T-helper 1 cell treated with Interleukin-12 subunit alpha and Interleukin-12 subunit beta and Interleukin-4 antibody, amounts not matched to agents 30 ng/mL and 1 ng/mL, for 36 hours (primary cell): Measurements from ENCODE around the gene VAV2. TPM values are rescaled to one million over a fixed set of nuclear protein-coding genes. Genes with fewer than 3 reads are reported as not detected.
"Not testable (repeated sequence)": the region's sequence is repeated elsewhere in the genome, so short reads cannot be mapped to it uniquely, and the experiment has no call there.

Experiments
- intact Hi-C: fragments of 100-400 bp; cut with micrococcal nuclease; formaldehyde crosslinking; loops from one replicate; pipeline ENCODE4 v1.15.1; 2024
- total RNA-seq: library from RNA; stranded (reverse); gene quantifications from 2 replicates; pipeline ENCODE4 v1.2.3, GENCODE V29; 2022

The VAV2 gene
- total RNA-seq, 1 donor from 2014 or later = 3.1 TPM

DNA sequence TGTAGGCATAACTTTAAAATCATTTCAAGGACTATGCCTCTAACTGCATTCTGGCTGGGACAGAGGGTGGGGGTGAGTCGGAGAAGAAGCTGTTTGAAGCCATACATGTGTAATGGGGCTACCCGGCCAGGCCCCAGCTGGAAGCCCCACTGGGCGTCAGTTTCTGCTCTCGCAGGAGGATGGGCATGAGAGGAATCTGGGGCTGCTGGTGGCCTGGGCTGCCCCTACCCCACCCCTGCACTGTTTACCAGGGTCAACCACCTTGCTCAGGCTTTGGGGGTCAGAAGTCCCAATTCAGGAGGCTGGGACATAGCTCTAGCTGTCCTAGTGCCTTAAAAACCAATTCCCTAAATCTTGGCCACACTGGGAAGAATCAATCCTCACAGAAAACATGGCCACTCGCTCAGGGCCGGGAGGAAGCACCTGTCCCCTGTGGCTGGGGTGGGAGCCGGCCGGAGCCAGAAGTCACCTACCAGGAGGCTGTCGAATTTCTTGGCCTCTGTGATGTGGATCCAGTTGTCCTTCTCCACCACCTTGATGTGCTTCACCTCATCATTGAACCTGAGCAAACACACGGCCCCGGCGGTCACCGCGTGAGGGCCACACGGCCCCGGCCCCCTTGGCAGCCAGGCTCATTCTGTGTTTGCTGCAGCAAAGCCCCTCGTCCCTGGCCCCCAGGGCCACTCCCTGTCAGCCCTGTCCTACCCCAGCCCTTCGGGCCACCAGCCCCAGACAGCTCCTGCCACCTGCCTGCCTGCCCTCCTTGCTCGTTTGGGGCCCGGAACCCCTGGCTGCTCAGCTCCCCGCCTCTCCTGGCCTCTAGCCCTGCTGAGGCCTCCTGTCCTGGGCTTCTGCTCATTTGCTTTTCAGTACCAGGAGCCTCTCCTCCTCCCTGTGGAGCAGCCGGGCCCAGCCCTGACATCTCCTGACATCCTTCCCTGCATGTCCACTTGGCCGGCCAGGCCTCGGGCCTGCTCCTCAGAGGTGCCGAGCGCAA lies 220.3 kb downstream of the VAV2 start:
- intact Hi-C loops = no loop called here

DNA sequence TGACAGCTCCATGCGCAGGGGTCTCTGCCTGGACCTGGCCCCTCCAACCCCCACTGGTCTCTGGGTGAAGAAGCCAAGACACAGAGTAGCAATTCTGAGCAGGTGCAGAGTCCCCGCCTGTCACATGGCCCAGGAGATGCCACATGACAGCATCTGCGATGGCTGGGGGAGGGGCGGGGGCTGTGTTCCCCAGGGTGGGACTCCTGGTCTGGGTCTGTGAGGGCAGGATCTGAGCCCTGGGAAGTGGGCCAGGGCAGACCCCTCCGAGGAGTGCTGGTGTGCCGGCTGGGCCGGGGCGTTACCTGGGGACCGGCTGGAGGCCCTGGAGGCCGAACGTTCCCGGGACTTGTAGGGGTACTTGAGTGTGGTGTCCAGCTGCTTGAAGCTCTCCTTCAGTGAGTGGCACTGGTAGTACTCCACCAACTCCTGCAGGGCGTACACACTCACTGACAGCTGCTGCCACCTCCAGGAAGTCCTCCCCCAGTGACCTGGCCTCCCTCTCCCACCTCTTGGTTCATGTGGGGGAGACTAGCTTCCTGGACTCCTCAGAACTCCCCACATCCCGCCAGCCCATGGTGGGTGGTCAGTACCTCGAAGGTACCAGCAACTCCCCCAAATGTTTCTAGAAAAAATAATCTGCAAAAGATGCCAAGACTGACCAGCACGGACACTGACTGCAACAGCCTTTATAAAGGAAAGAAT lies 221.9 kb downstream of the VAV2 start:
- intact Hi-C loops = no loop called here

DNA sequence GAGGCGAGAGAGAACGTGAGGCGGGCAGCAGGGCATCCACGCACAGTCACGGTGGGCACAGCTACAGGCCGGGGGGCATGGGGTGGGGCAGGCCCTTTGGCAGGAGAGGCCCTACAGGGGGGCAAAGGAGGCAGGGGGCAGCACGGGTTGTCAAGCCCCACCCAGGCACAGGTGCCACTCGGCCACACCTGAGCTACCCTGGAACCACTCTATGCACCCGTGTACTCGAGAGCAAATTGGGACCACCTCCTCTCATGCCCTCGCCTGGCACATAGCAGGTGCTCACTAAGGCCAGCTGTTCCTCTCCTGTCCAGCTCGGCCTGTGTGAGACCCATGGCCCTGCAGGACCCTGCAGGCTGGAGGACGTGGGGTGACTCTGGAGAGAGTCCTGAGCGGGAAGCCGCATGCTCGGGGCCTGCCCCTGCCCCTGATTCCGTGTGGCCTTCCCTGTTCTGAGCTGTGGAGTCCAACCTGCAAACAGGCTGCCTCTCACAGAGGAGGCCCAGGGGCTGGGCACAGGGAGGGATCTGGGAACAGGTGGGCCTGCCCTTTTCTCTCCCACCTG lies 222.5 kb downstream of the VAV2 start:
- intact Hi-C loops = no loop called here

DNA sequence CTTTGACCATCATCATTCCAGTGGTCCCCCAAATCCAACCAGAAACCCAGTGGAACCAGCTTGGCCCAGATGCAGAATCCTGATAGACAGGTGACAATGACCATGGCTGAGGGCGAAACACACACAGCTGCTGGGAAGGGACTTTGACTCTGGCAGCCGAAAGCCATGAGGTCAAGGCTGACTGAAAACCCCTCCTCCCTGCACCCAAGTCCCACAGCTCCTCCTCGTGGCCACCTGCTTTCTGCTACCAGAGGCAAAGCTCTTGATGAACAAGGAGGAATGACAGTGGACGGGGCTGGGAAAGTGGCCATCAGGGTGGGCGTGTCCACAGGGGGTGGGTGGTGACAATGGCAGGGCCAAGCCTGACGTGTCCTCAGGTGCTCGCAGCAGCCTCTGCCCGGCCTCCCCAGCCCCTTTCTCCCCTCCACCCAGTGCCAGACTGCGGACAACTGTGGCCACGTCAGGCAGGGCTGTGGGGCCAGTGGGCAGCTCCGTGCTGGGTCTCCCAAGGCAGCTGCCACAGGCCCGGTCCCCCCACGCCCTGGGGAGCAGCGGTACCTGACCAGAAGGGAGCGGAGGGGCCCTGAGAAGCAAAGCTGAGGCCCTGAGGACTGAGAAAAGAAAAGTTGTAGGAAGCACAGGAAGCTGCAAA lies 223.1 kb downstream of the VAV2 start:
- intact Hi-C loops = no loop called here

- intact Hi-C loops = no loop called here
These were observed 223.7 kb downstream of the VAV2 start for GRCh38 chr9:133768371-133768858.

DNA sequence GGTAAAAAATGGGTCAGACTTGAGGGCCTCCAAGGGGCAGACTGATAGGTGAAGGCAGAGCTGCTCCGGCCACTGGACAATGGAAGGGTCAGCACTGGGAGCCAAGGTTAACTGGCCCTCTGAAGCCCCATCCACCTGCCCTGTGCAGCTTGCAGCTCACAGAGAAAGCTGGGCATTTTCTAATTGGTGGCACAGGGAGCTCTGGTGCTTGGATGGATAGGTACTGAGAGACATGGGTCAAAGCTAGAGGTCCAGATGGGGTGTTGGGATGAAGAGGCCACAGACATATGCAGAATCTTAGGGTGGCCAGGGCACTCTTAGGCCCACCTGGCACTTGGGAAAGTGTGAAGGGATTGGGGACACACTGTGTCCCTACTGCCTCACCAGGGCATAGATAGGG lies 224.5 kb downstream of the VAV2 start:
- intact Hi-C loops = no loop called here

- intact Hi-C loops = no loop called here
These were observed 225.1 kb downstream of the VAV2 start for GRCh38 chr9:133767008-133767407.

DNA sequence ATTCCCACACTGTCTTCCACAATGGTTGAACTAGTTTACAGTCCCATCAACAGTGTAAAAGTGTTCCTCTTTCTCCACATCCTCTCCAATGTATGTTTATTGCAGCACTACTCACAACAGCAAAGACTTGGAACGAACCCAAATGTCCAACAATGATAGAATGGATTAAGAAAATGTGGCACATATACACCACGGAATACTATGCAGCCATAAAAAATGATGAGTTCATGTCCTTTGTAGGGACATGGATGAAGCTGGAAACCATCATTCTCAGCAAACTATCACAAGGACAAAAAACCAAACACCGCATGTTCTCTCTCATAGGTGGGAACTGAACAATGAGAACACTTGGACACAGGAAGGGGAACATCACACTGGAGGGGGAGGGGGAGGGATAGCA lies 225.9 kb downstream of the VAV2 start:
- intact Hi-C loops = not testable (repeated sequence)

DNA sequence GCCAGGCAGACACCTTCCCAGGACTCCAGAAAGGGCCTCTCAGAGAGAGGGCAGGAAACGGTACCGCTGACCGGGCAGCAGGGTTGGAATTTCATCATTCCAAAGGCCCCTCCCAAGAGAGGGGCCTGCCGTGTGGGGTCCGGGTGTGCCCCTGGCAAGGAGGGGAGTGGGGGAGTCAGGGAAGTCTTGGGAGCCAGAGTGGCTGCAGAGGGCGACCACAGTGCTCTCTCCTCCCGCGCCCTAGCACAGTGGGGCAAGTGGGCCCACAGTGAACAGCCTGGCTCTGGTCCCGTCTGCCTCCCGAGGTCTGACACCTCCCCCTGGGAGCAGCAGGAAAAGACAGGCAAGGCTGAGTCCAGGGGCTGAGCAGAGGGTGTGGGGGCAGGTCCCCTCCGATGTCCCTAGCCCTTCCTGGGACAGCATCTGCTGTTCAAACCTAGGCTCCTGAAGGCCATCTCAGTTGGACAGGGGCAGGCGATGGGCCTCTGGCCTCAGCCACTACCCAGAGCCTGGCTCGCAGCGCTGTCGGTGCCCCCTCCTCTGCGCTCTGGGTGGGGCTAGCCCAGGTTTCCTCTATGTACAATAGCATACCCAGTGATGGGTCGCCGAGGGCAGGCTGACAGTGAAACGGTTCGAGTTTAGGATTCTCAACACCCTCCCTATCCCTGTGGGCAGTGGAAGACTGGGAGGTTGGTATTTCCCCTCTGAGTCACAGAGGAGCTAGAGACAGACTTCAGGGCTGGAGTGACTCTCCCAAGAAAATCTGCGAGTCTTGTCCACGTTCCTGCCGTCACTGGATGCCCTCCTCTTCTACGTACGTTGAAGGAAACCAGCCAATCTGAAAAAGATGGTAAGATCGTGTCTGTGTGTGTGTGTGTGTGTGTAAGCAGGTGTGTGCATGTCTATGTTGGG lies 228.6 kb downstream of the VAV2 start:
- intact Hi-C loops = no loop called here

- intact Hi-C loops = no loop called here
These were observed 229.4 kb downstream of the VAV2 start for GRCh38 chr9:133762488-133763271.

DNA sequence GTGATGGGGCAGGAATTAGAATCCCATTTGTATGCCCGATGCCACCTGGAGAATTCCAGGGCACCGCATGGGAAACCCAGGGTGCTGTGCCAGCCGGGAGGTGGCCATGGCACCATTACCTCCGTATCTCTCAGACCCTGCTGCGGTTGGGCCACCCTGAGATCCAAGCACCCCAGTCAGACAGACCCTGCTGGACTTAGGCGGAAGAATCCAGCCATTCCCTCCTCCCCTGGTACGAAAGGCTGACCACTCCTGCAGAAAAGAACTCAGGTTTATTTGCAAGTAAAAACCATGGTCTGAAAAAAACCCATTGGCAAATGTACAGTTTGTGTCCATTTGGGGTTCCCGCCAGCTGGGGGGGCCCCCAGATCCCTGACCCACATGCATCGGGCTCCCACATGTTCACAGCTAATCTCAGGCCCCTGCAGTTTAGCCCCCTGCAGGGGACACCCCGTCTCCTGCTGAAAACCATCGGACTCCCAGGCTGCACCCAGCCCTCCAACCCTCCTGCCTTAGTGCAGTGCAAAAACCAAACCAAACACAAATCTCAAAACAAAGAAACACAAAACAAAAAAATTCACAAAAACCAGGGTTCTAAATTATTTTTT lies 230.4 kb downstream of the VAV2 start:
- intact Hi-C loops = no loop called here

DNA sequence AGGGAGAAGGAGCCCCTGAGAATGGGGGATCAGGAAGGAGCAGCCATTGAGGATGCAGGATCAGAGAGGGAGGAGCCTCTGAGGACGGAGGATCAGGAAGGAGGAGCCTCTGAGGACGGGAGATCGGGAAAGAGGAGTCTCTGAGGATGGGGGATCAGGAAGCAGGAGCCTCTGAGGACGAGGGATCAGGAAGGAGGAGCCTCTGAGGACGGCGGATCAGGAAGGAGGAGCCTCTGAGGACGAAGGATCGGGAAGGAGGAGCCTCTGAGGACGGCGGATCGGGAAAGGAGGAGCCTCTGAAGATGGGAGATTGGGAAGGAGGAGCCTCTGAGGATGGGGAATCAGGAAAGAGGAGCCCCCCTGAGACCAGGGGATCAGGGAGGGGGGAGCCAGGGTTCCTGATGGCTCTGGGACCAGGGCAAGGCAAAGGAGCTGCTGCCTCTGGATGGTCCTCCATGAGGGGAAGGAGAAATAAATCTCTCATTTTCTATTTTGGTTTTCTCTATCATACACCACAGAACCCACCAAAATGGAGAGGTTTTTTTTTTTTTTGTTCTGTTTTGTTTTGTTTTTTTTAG lies 231.3 kb downstream of the VAV2 start:
- intact Hi-C loops = no loop called here

GRCh38 chr9:133759946-133760345 lies 232.2 kb downstream of the VAV2 start:
- intact Hi-C loops = no loop called here

- intact Hi-C loops = no loop called here
These were observed 232.8 kb downstream of the VAV2 start for GRCh38 chr9:133759146-133759900.

- intact Hi-C loops = no loop called here
These were observed 233.9 kb downstream of the VAV2 start for GRCh38 chr9:133758228-133758627.

GRCh38 chr9:133754688-133755227 lies 237.4 kb downstream of the VAV2 start:
- intact Hi-C loops = no loop called here

DNA sequence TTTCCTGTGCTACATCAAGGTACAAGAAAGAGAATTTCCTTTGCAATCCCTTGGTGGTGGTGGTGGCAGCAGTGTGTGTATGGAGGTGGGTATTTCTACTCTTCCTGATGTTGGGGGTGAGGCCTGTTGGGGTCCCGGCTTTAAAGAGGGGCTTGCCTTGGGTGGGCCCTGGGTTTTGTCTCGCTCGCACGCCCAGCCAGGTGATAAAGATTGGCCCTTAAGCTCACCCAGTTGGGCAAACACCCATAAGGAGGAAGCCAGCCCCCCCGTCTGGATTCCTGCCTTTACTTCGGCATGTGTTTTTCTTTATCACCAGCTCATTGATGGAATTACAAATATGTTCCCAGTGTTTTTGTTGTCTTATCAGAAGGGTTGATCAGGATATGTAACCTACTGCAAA lies 237.9 kb downstream of the VAV2 start:
- intact Hi-C loops = no loop called here
